GM12892 (cell line): ENCODE results near the gene OVOL2.

Experiments used
- POLR2A ChIP-seq: IDR thresholded peaks from 2 replicates; pipeline ENCODE4 v1.6.1; 2011; ENCODE audit warnings: low read depth, low read length, control low read depth
- POLR2AphosphoS5 ChIP-seq: IDR thresholded peaks from 2 replicates; pipeline ENCODE4 v1.6.1; 2011; ENCODE audit warnings: low read depth, low read length, control low read depth
- TAF1 ChIP-seq: IDR thresholded peaks from 2 replicates; pipeline ENCODE4 v1.6.1; 2011; ENCODE audit warnings: low read depth, mild to moderate bottlenecking, control low read depth, low read length, borderline replicate concordance

GRCh38 chr20:18052856-18053255 is 4.9 kb downstream of the OVOL2 start:
- TF ChIP-seq POLR2A (no peak), POLR2AphosphoS5 (no peak), TAF1 (no peak)
